HepG2 (cell line): ENCODE results near the gene C9. TPM values are rescaled to one million over a fixed set of nuclear protein-coding genes. Genes with fewer than 3 reads are reported as not detected.

ENCODE experiments used
- ATAC-seq: fragments of 200-7000 bp; cut with Tn5 transposase; 3 replicates; pipeline ENCODE4 v1.9.1; 2020; ENCODE audit warnings: mild to moderate bottlenecking, moderate library complexity
- BruUV-seq: library from RNA; stranded (reverse); fragments of 400-500 nt; replicated peaks from 2 replicates; lab custom pipeline; 2021; lab: Mats Ljungman, UMichigan
- CTCF ChIA-PET: fragments of 300-600 bp; formaldehyde crosslinking; extraction: SDS; loops from one replicate; lab custom pipeline; 2021; ENCODE audit warnings: low total read pairs, inconsistent platforms, low intra/inter-chr PET ratio; lab: Yijun Ruan, JAX
- POLR2A ChIA-PET: fragments of 350-600 bp; sonication (Branson Sonifier 250); formaldehyde crosslinking; loops from one replicate; lab custom pipeline; 2020; ENCODE audit warnings: antibody characterized with exemption, inconsistent platforms; lab: Yijun Ruan, JAX
- DNase-seq: peaks from one replicate; pipeline ENCODE4 v3.0.0-alpha.2; 2015; ENCODE audit warnings: low spot score
- FAIRE-seq: peaks from 3 replicates; lab custom pipeline; 2011; peaks lifted over from hg19 to GRCh38; lab: Jason Lieb, UNC
- H2AFZ ChIP-seq: one replicate; pipeline ENCODE4 v1.6.1; 2011; ENCODE audit warnings: low read length, inconsistent platforms
- H3K27ac ChIP-seq: fragments of 300-600 bp; 3 replicates; pipeline ENCODE4 v1.8.0; 2011; ENCODE audit warnings: mixed run types, mild to moderate bottlenecking, mixed read lengths, low read length, inconsistent platforms; ENCODE audit not compliant: insufficient read depth; ENCODE audit errors: extremely low read length
- H3K27me3 ChIP-seq, 2 experiments: fragments of 200-600 bp in 1 of 2; 2 replicates in 1 of 2; 3 replicates in 1 of 2; pipeline versions ENCODE4 v1.6.0 to v1.8.0; 2011; ENCODE audit warnings: low read length in 2 of 2, mild to moderate bottlenecking in 2 of 2, moderate library complexity in 2 of 2, inconsistent platforms in 1 of 2; ENCODE audit not compliant: insufficient read depth in 2 of 2, control insufficient read depth in 1 of 2
- H3K36me3 ChIP-seq, 2 experiments: fragments of 200-600 bp in 1 of 2; replicated peaks in 1 of 2; 2 replicates in 1 of 2; 3 replicates in 1 of 2; pipeline versions ENCODE4 v1.5.1 to v1.8.0; 2011; ENCODE audit warnings: low read length in 2 of 2, inconsistent platforms in 1 of 2; ENCODE audit not compliant: insufficient read depth in 2 of 2, control insufficient read depth in 1 of 2
- H3K4me1 ChIP-seq: 2 replicates; pipeline ENCODE4 v1.5.1; 2012; ENCODE audit warnings: low read length, inconsistent platforms; ENCODE audit not compliant: insufficient read depth
- H3K4me2 ChIP-seq: 2 replicates; pipeline ENCODE4 v1.6.0; 2011; ENCODE audit warnings: low read depth, low read length, inconsistent platforms
- H3K4me3 ChIP-seq, 3 experiments: fragments of 200-600 bp in 1 of 3; sonication (generic), shearing (Covaris generic) in 1 of 3; replicated peaks in 1 of 3; 2 replicates each; pipeline ENCODE4 v1.5.1; 2011 to 2016; ENCODE audit warnings: low read length in 3 of 3, inconsistent platforms in 2 of 3, low read depth in 2 of 3, mild to moderate bottlenecking in 2 of 3, control low read depth in 1 of 3, mixed read lengths in 1 of 3; ENCODE audit not compliant: insufficient read depth in 1 of 3
- H3K79me2 ChIP-seq: one replicate; pipeline ENCODE4 v1.6.1; 2011; ENCODE audit warnings: low read length, inconsistent platforms; ENCODE audit not compliant: insufficient read depth
- H3K9ac ChIP-seq: 2 replicates; pipeline ENCODE4 v1.6.0; 2011; ENCODE audit warnings: mild to moderate bottlenecking, low read depth, low read length, inconsistent platforms; ENCODE audit not compliant: insufficient read depth
- H3K9me3 ChIP-seq: 2 replicates; pipeline ENCODE4 v1.5.1; 2012; ENCODE audit warnings: mild to moderate bottlenecking, low read length
- H4K20me1 ChIP-seq: 2 replicates; pipeline ENCODE4 v1.6.0; 2011; ENCODE audit warnings: inconsistent platforms, mild to moderate bottlenecking, low read length, moderate library complexity; ENCODE audit not compliant: insufficient read depth
- AKNA ChIP-seq: sonication (generic); formaldehyde crosslinking; IDR thresholded peaks from 2 replicates; pipeline ENCODE4 v1.4.0; 2020; ENCODE audit warnings: missing genetic modification reagents, borderline replicate concordance
- ATF1 ChIP-seq: IDR thresholded peaks from 2 replicates; pipeline ENCODE4 v1.6.1; 2016; ENCODE audit warnings: mild to moderate bottlenecking, control low read depth
- CENPX ChIP-seq: sonication (generic); formaldehyde crosslinking; IDR thresholded peaks from 2 replicates; pipeline ENCODE4 v1.9.0; 2021; ENCODE audit warnings: mild to moderate bottlenecking, missing genetic modification reagents, moderate library complexity
- KMT2A ChIP-seq: sonication (generic); formaldehyde crosslinking; IDR thresholded peaks from 2 replicates; pipeline ENCODE4 v1.4.0; 2020; ENCODE audit warnings: missing genetic modification reagents
- MEF2D ChIP-seq: sonication (generic); formaldehyde crosslinking; IDR thresholded peaks from 2 replicates; pipeline ENCODE4 v1.5.1; 2020; ENCODE audit warnings: mild to moderate bottlenecking, missing genetic modification reagents
- MYC ChIP-seq: sonication (generic); formaldehyde crosslinking; IDR thresholded peaks from 2 replicates; pipeline ENCODE4 v1.9.0; 2021; ENCODE audit warnings: missing genetic modification reagents, borderline replicate concordance
- ZNF652 ChIP-seq: IDR thresholded peaks from 2 replicates; pipeline ENCODE4 v1.6.1; 2016; ENCODE audit warnings: low read depth, borderline replicate concordance
- ZNF839 ChIP-seq: sonication (generic); formaldehyde crosslinking; IDR thresholded peaks from 2 replicates; pipeline ENCODE4 v1.4.0; 2020; ENCODE audit warnings: missing genetic modification reagents, mild to moderate bottlenecking, borderline replicate concordance
- ZSCAN21 ChIP-seq: sonication (generic); formaldehyde crosslinking; IDR thresholded peaks from 2 replicates; pipeline ENCODE4 v1.8.0; 2022; ENCODE audit warnings: mild to moderate bottlenecking, missing genetic modification reagents, moderate library complexity, borderline replicate concordance
- WGBS: methylation state at CpG from one replicate; pipeline ENCODE4 v1.1.6; 2017; ENCODE audit warnings: low lambda C conversion rate; 5-methylcytosine and 5-hydroxymethylcytosine counted together
- in situ Hi-C: cut with HindIII; loops from 2 replicates; pipeline ENCODE4 v1.10.0; 2017; ENCODE audit warnings: low pct_unique_long_range_greater_than_20kb; ENCODE audit not compliant: extremely low pct_ligation_motif_present
- intact Hi-C: fragments of 100-400 bp; cut with micrococcal nuclease; formaldehyde crosslinking; loops from one replicate; pipeline ENCODE4 v1.10.0; 2022; ENCODE audit not compliant: unreplicated experiment
- polyA plus RNA-seq, 8 experiments: library from polyadenylated mRNA; depleted of rRNA in 3 of 8; stranded (reverse) in 7 of 8; unstranded in 1 of 8; fragments of >200 nt; fragmentation: Illumina TruSeq in 4 of 8; extraction: Trizol in 4 of 8; gene quantifications; 2 replicates each; pipeline versions ENCODE4 v1.2.1 to v1.2.3, GENCODE V29; 2011 to 2016; ENCODE audit warnings: low read depth in 4 of 8, missing spikeins in 1 of 8, mixed read lengths in 1 of 8; ENCODE audit not compliant: insufficient read depth in 1 of 8
- total RNA-seq, 5 experiments: library from RNA; depleted of rRNA; stranded (reverse); fragments of >200 nt; fragmentation: Illumina TruSeq; extraction: Trizol; gene quantifications; 2 replicates each; pipeline ENCODE4 v1.2.3, GENCODE V29; 2016; ENCODE audit warnings: low read depth in 1 of 5
- TF ChIP-seq, protein P1 (sequence below): sonication (generic); formaldehyde crosslinking; IDR thresholded peaks from 2 replicates; pipeline ENCODE4 v1.8.0; 2022; ENCODE audit warnings: missing genetic modification reagents, low read depth, mild to moderate bottlenecking, borderline replicate concordance
- TF ChIP-seq, protein P2 (sequence below): sonication (generic); formaldehyde crosslinking; IDR thresholded peaks from 2 replicates; pipeline ENCODE4 v1.4.0; 2020; ENCODE audit warnings: missing genetic modification reagents

The C9 gene
- total and polyA plus RNA-seq, 2 of the 13 experiments (the other 11 are each of a cell fraction or from before 2014, with no cell fraction given) = not detected

- TF ChIP-seq AKNA (CRISPR knock-in tag) (no peak), KMT2A (CRISPR knock-in tag) (no peak), ZNF652 (no peak)
- TF ChIP-seq, protein P1, sequence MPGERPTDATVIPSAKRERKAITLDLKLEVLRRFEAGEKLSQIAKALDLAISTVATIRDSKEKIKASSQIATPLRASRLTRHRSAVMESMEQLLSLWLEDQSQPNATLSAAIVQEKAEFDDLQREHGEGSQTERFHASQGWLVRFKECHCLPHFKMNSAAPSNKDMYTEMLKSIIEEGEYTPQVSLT (CRISPR knock-in tag) = no peak
- TF ChIP-seq, protein P2, sequence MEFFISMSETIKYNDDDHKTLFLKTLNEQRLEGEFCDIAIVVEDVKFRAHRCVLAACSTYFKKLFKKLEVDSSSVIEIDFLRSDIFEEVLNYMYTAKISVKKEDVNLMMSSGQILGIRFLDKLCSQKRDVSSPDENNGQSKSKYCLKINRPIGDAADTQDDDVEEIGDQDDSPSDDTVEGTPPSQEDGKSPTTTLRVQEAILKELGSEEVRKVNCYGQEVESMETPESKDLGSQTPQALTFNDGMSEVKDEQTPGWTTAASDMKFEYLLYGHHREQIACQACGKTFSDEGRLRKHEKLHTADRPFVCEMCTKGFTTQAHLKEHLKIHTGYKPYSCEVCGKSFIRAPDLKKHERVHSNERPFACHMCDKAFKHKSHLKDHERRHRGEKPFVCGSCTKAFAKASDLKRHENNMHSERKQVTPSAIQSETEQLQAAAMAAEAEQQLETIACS (CRISPR knock-in tag) = no peak
Measured at GRCh38 chr5:39368116-39368515, 3.8 kb upstream of the C9 start (continued).

GRCh38 chr5:39367711-39368110 is 3.4 kb upstream of the C9 start:
- Histone ChIP-seq H3K4me2 (no peak overlapping the region), H3K27me3 (no peaks in the 10 kb centered on the region), H3K27ac (no peak overlapping the region), H3K4me1 (no peaks in the 10 kb centered on the region), H3K4me3 (no peak overlapping the region), H3K9ac (no peak overlapping the region)
- intact Hi-C loops = loop anchor here (10.0 kb wide), 1 partner anchor 153 kb away; the partner anchor contains the start of gene FYB1
- CTCF ChIA-PET = no interaction called here
- TF ChIP-seq CENPX (CRISPR knock-in tag) (no peak), MYC (CRISPR knock-in tag) (no peak), ZNF839 (CRISPR knock-in tag) (no peak), ZSCAN21 (no peak), ATF1 (CRISPR knock-in tag) (no peak), MEF2D (CRISPR knock-in tag) (no peak)
- TF ChIP-seq, all 625 proteins: peak for 0
- no peak for DNase-seq
- no peak overlapping the region for H2AFZ ChIP-seq
- H3K9me3 ChIP-seq = no peaks in the 10 kb centered on the region
- POLR2A ChIA-PET = no interaction called here
- H4K20me1 ChIP-seq = no peaks in the 10 kb centered on the region
- WGBS = 66% methylated on average over 3 of the region's 3 CpGs
- no peaks in the 10 kb centered on the region for H3K79me2 ChIP-seq
- FAIRE-seq = no peak
- in situ Hi-C loops = no loop called here
- H3K36me3 ChIP-seq = no peaks in the 10 kb centered on the region
- ATAC-seq = no peak
- BruUV-seq = no TSS peak
